ENCODE results near the gene SEC31B. TPM values are rescaled to one million over a fixed set of nuclear protein-coding genes. Genes with fewer than 3 reads are reported as not detected.

The SEC31B gene
- total RNA-seq, 1 donor, result 5.4 TPM

DNA sequence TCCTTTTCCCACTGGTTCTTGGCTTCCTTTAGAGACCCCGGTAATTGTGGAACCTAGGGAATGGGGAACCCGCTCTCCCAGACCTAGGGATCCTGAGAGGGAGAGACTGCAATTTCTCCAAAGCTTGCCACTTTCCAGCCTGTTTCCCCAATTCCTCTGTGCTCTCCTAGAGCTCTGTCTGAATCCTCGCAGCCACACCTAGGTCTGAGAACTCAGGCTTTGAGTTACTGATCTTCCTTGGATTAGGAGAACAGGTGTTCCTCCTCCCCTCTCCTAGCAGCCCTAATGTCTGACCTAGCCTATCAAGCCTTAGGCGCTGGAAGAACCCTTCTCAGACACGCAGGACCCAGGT lies 36.9 kb downstream of the SEC31B start:
- H3K9me3 ChIP-seq (ENCODE audit: low read depth, low read length), result no peaks in the 10 kb centered on the region
- peaks cover 55% of the 10 kb centered on the region for H3K27me3 ChIP-seq (ENCODE audit: insufficient read depth, low read length)
- peak overlapping the region; percentile 66 for H3K4me3 ChIP-seq (ENCODE audit: insufficient read depth, low read length)
- no peaks in the 10 kb centered on the region for H4K20me1 ChIP-seq (ENCODE audit: insufficient read depth, low read length)
- H2AFZ ChIP-seq (ENCODE audit: low read length), result no peak overlapping the region
- H3K4me1 ChIP-seq (ENCODE audit: insufficient read depth, low read length), result peaks cover 7% of the 10 kb centered on the region
- no peak for DNase-seq (ENCODE audit: insufficient read length, low spot score, missing footprints)
- no peaks in the 10 kb centered on the region for H3K79me2 ChIP-seq (ENCODE audit: insufficient read depth, low read length)
- no peak for TF ChIP-seq CTCF (IDR thresholded peaks at IDR 0.05; ENCODE audit: extremely low read depth, low read depth, low read length)
- peak overlapping the region; percentile 91 for H3K4me2 ChIP-seq (ENCODE audit: insufficient read depth, low read length)
- H3K27ac ChIP-seq (ENCODE audit: low read depth, low read length), result no peak overlapping the region
- no peaks in the 10 kb centered on the region for H3K36me3 ChIP-seq (ENCODE audit: insufficient read depth, low read length)

GRCh38 chr10:100482181-100482833 lies 37.4 kb downstream of the SEC31B start:
- peak overlapping the region; percentile 76 for H2AFZ ChIP-seq (ENCODE audit: low read length)

DNA sequence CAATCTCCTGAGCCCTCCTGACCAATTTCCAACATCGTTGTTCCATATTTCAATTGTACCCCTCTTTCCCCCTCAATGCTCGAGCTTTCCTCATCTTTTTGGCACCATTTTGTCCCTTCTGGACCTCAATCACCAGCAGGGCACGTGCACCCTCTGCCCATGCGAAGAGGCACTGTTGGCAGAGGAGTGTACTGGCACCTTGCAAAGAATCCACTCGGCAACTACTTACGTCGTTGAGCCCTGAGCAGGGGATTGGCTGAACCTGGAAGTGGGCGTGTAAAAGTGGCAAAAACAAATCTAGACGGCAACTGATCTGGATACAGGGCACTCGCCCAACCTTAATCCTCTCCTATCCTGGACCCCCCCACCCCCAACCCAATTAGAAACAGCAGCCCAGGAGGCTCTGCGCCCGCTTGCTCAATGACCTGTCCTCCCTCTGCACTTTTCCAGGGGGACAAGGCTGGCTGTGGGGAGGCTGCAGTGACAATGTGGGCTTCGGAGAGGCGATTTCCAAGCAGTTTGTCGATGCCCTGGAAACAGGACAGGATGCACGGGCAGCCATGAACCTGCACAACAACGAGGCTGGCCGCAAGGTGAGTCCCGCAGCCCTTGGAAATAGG lies 38.1 kb downstream of the SEC31B start:
- no peak for TF ChIP-seq CTCF (IDR thresholded peaks at IDR 0.05; ENCODE audit: extremely low read depth, low read depth, low read length)
- Histone ChIP-seq H4K20me1 (ENCODE audit: insufficient read depth, low read length) (no peaks in the 10 kb centered on the region), H3K79me2 (ENCODE audit: insufficient read depth, low read length) (no peaks in the 10 kb centered on the region), H3K4me2 (ENCODE audit: insufficient read depth, low read length) (peak overlapping the region; percentile 91), H2AFZ (ENCODE audit: low read length) (peak overlapping the region; percentile 76), H3K27me3 (ENCODE audit: insufficient read depth, low read length) (peaks cover 55% of the 10 kb centered on the region), H3K36me3 (ENCODE audit: insufficient read depth, low read length) (no peaks in the 10 kb centered on the region), H3K4me3 (ENCODE audit: insufficient read depth, low read length) (peak overlapping the region; percentile 66), H3K9me3 (ENCODE audit: low read depth, low read length) (no peaks in the 10 kb centered on the region), H3K27ac (ENCODE audit: low read depth, low read length) (no peak overlapping the region), H3K4me1 (ENCODE audit: insufficient read depth, low read length) (peaks cover 7% of the 10 kb centered on the region)
- peak; percentile 92 for DNase-seq (ENCODE audit: insufficient read length, low spot score, missing footprints)

More at GRCh38 chr10:100482181-100482833, 37.4 kb downstream of the SEC31B start:
- Histone ChIP-seq H3K27me3 (ENCODE audit: insufficient read depth, low read length) (peaks cover 55% of the 10 kb centered on the region), H3K27ac (ENCODE audit: low read depth, low read length) (no peak overlapping the region), H3K36me3 (ENCODE audit: insufficient read depth, low read length) (no peaks in the 10 kb centered on the region), H3K9me3 (ENCODE audit: low read depth, low read length) (no peaks in the 10 kb centered on the region), H4K20me1 (ENCODE audit: insufficient read depth, low read length) (no peaks in the 10 kb centered on the region), H3K4me3 (ENCODE audit: insufficient read depth, low read length) (peak overlapping the region; percentile 66), H3K79me2 (ENCODE audit: insufficient read depth, low read length) (no peaks in the 10 kb centered on the region), H3K4me1 (ENCODE audit: insufficient read depth, low read length) (peaks cover 7% of the 10 kb centered on the region), H3K4me2 (ENCODE audit: insufficient read depth, low read length) (peak overlapping the region; percentile 91)
- TF ChIP-seq CTCF (IDR thresholded peaks at IDR 0.05; ENCODE audit: extremely low read depth, low read depth, low read length), result peak; percentile 84
- DNase-seq (ENCODE audit: insufficient read length, low spot score, missing footprints), result peak; percentile 94

- no peak overlapping the region for H3K4me3 ChIP-seq (ENCODE audit: insufficient read depth, low read length)
- no peak overlapping the region for H3K27ac ChIP-seq (ENCODE audit: low read depth, low read length)
- no peak overlapping the region for H2AFZ ChIP-seq (ENCODE audit: low read length)
- DNase-seq (ENCODE audit: insufficient read length, low spot score, missing footprints), result no peak
- H4K20me1 ChIP-seq (ENCODE audit: insufficient read depth, low read length), result no peaks in the 10 kb centered on the region
- H3K36me3 ChIP-seq (ENCODE audit: insufficient read depth, low read length), result no peaks in the 10 kb centered on the region
- H3K4me1 ChIP-seq (ENCODE audit: insufficient read depth, low read length), result peaks cover 7% of the 10 kb centered on the region
- no peaks in the 10 kb centered on the region for H3K9me3 ChIP-seq (ENCODE audit: low read depth, low read length)
- TF ChIP-seq CTCF (IDR thresholded peaks at IDR 0.05; ENCODE audit: extremely low read depth, low read depth, low read length), result no peak
- no peaks in the 10 kb centered on the region for H3K79me2 ChIP-seq (ENCODE audit: insufficient read depth, low read length)
- peaks cover 55% of the 10 kb centered on the region for H3K27me3 ChIP-seq (ENCODE audit: insufficient read depth, low read length)
- no peak overlapping the region for H3K4me2 ChIP-seq (ENCODE audit: insufficient read depth, low read length)
Observed at GRCh38 chr10:100480002-100480401, 39.7 kb downstream of the SEC31B start.

All from osteoblast (primary cell).